NCI-H345 treated with DMSO at 0.1 percent for 48 hours (cell line): Measurements from ENCODE around the gene TPRA1.
A peak's percentile ranks its signal among the peaks of the same experiment; 100 is the strongest.
"Not testable (repeated sequence)": the region's sequence is repeated elsewhere in the genome, so short reads cannot be mapped to it uniquely, and the experiment has no call there.

ENCODE experiments used
- DNase-seq: peaks from one replicate; lab custom pipeline; 2025; ENCODE audit not compliant: unreplicated experiment; lab: John Stamatoyannopoulos, UW

Gene TPRA1

DNA sequence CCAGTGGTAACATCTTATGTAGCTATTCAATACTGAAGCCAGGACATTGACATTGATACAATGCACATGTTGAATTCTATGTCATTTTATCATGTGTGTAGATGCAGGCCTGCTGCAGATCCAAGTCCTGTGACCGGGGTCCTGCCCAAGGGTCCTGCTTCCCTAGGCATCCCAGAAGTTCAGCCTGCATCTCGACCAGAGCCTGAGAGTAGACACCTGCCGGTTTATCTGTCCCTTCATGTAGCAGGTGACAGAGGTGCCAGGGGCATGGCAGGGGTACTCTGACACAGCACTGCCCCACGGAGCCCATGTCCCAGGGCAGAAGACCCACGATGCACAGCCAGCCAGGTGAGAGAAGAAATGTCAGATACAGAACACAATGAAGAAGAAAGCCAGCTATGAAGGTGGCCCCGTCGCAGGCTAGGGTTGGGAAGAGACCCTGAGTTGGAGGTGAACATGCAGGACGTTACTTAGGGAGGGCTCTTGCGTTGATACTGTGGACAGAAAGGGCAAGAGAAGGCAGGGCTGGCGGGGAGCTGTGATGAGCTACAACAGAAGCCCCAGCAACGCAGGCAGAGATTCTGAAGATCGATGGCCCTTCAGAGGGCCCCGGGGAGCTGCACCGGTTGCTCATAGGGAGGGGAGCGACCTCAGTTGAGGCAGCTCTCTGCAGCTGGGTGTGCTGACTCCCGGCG is 51.0 kb downstream of the TPRA1 start:
- DNase-seq: no peak

- DNase-seq: peak; percentile 6
Observed at GRCh38 chr3:127538569-127538968, 52.0 kb downstream of the TPRA1 start.

DNA sequence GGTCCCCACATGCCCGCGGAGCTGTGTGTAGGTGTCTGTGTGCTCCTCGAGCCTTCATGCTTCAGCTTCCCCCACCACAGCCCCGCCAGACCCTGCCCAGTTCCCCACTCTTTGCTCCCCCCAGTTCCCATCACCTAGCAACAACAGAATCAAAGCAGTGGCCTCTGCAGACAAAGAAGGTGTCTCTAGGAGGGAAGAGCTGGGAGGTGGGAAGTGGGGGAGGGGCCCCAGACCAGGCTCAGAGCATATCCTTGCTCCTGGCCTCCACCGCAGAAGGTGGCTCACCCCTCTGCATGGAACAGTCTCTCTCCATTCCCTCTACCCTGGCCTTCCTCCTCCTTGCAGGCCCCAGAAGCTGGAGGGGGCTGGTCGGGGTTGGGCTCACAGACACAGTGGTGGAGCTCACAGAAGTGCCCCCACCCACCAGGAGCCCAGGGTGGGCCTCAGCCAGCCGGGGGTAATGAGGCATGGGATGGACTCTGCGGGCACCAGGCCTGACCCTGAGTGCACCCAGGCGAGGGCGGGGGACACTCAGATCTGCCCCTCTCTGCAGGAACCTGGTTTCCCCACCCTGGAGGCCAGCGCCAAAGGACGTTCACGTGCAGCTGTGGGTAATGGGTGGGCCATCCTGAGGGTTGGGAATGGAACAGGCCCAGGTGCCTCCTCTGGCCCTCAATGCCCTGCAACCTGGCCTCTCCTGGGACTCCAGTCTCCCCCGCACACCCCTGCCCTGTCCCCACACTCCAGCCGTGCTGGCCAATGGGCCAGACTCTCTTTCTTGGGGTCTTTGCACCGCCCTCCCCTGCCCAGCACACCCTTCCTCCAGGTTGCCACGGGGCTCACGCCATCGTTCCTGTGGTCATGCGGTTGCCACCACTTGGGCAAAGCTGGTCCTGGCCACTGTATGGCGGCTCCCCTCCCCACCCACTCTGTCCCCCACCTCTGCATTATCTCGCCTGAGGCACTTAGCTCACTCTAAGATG is 53.4 kb downstream of the TPRA1 start:
- DNase-seq: no peak

GRCh38 chr3:127535901-127536829 is 54.4 kb downstream of the TPRA1 start:
- peak; percentile 60 for DNase-seq

DNA sequence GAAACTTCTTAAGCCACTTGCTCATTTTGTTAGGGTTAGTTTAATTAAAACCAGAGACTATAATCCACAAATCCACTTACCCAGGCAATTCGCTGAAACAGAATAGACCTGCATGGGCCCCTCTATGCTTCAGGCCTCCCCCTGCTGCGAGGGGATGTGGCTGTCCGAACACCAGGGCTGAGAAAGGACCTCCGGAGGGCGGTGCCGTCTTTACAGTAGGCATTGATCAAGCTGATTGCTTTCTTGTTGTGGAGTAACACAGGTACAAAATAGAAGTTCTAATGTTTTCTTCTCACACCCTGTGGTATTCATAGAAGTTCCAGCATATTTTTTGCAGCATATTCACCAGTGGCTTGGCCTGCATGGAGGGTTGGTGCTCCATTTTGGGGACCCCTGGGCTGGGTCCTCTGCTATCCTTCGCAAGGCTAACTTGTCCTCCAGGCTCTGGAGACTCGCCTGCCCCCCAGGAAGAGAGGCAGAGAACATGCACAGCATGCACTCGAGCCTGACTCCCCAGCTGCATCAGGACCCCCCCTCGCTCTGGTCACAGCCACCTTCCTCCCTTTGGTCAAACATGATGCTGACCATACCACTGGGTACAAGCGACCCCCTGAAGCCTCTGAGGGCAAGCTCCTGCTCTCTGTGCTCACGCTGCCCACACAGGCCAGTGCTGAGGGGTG is 55.3 kb downstream of the TPRA1 start:
- no peak for DNase-seq

DNA sequence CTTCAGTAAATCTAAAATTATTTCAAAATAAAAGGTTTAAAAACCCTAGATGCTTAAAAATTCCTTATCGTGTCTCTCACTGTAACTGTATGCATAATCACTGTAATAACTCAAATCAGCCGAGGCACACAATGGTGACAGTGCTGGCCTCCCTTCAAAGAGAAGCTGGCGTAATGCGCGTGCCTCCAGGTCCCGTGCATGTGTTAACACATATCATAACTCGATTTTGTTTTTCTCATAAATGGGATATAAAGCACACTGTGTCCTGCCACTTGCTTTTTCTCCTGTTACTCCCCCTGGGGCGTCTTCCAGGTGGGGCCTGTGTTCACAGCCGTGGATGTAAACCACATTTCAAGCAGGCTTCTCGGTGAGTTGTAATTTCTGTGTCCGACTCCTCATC is 56.0 kb downstream of the TPRA1 start:
- no peak for DNase-seq

GRCh38 chr3:127534161-127534451 is 56.4 kb downstream of the TPRA1 start:
- no peak for DNase-seq

GRCh38 chr3:127532561-127533203 is 57.9 kb downstream of the TPRA1 start:
- DNase-seq: no peak

- DNase-seq: no peak
Observed at GRCh38 chr3:127531821-127532220, 58.7 kb downstream of the TPRA1 start.

DNA sequence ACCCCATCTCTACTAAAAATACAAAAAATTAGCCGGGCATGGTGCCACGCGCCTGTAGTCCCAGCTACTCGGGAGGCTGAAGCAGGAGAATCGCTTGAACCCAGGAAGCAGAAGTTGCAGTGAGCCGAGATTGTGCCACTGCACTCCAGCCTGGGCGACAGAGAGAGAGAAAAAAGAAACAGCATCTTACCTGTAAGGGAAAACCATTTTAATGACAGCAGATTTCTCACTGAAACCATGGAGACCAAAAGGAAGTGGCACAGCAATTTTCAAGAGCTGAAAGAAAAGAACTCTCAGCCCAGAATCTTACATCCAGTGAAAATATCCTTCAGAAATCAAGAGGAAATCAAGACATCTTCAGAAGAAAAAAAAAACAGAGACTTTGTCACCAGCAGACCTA is 59.7 kb downstream of the TPRA1 start:
- DNase-seq: not testable (repeated sequence)

DNA sequence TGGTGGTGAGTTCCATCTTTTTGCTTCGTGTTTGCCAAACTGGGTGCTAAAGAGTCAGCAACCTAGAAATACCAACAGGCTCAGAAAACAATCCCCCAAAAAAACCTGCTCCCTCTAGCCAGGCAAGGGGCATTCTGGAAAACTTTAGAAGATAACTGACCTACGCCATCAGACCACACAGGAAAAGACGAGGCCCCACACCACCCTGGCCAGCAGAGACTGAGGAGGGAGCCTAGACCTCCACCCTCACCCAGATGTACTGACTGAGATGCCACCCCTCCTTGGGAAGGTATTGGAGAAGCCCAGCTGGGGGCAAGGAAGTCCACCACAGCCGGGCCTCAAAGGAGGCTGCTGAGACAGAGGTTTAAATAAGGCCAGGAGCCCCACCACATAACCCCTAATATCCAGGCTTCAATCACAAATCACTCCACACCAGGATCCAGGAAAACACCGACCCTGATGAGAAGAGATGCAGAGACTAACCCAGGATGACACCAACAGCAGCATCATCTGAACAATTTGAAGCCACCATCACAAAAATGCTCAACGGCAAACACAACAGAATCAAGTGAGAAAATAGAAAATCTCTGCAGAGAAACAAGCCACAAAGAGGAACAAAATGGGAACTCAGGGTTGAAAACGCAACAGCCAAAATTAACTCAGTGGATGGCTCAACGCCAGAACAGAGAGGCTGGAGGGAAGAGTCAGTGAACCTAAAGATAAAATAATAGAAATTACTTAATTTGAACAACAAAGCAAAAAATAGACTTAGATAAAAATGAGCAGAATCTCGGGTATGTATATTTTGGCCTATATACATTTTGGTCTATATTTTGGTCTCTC is 61.0 kb downstream of the TPRA1 start:
- DNase-seq: no peak

DNA sequence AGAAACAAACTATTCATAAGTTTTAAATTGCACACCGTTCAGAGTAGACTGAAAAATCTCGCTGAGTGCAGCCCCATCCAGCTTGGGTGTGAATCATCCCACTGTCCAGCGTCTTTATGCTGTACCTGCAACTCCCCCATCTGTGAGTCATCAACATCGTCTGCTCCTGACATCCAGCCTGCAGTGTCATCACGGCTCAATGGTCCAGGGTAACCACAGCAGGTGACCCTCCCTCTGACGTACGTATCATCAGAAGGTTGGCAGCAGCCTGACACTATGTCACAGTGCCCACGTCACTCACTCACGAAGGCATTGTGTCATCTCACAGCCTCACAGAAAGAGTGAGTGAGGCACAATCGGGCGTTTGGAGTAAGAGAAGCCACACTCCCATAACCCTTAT is 65.2 kb downstream of the TPRA1 start:
- DNase-seq: no peak

DNA sequence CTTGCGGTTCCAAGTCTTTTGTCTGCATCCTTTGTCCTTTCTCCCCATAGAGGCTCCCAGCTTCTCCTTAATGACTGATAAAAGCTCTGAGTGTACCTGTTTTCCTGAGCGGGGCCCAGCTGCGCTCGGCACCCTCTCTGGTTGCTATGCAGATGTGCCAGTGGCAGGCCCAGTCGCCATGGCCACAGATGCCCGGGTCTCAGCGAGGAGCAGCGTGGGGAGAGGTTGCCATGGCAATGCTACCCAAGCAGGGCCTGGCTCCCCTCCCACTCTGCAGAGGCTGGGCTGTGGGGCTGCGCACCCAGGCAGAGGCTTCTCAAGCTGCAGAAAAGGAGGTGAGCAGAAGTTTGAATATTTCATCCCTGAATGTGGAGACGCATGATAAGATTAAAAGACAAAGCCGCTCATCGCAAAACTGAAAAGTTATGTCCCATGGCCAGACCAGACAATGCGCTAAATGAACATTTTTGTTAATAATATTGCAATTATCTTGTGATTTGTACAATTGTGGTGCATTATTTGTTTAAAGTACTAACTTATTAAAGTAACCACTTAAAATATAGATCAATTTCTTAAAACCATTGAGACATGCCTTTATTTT is 66.1 kb downstream of the TPRA1 start:
- DNase-seq: peak; percentile 79
